Ishikawa (cell line): ENCODE data around the gene CCDC88A.

Source experiments
- CEBPB ChIP-seq: IDR thresholded peaks from 2 replicates; pipeline ENCODE4 v1.6.1; 2012
- CREB1 ChIP-seq: IDR thresholded peaks from 2 replicates; pipeline ENCODE4 v1.6.1; 2012; ENCODE audit warnings: low read depth
- EGR1 ChIP-seq: IDR thresholded peaks from 2 replicates; pipeline ENCODE4 v1.6.1; 2012
- EP300 ChIP-seq: IDR thresholded peaks from 2 replicates; pipeline ENCODE4 v1.6.1; 2012; ENCODE audit warnings: borderline replicate concordance
- FOXM1 ChIP-seq: IDR thresholded peaks from 2 replicates; pipeline ENCODE4 v1.6.1; 2012; ENCODE audit warnings: low read depth, borderline replicate concordance
- MAX ChIP-seq: IDR thresholded peaks from 2 replicates; pipeline ENCODE4 v1.6.1; 2012
- NFIC ChIP-seq: IDR thresholded peaks from 2 replicates; pipeline ENCODE4 v1.6.1; 2012
- RAD21 ChIP-seq: IDR thresholded peaks from 2 replicates; pipeline ENCODE4 v1.6.1; 2012; ENCODE audit warnings: low read depth
- REST ChIP-seq: IDR thresholded peaks from 2 replicates; pipeline ENCODE4 v1.6.1; 2012; ENCODE audit warnings: low read depth, mild to moderate bottlenecking
- TAF1 ChIP-seq: IDR thresholded peaks from 2 replicates; pipeline ENCODE4 v1.6.1; 2012; ENCODE audit warnings: low read depth, mild to moderate bottlenecking
- TCF12 ChIP-seq: IDR thresholded peaks from 2 replicates; pipeline ENCODE4 v1.6.1; 2012; ENCODE audit warnings: low read depth
- TEAD4 ChIP-seq: IDR thresholded peaks from 2 replicates; pipeline ENCODE4 v1.6.1; 2012
- USF1 ChIP-seq: IDR thresholded peaks from 2 replicates; pipeline ENCODE4 v1.6.1; 2012
- YY1 ChIP-seq: IDR thresholded peaks from 2 replicates; pipeline ENCODE4 v1.6.1; 2012; ENCODE audit warnings: low read depth
- ZBTB7A ChIP-seq: IDR thresholded peaks from 2 replicates; pipeline ENCODE4 v1.6.1; 2012; ENCODE audit warnings: low read depth

CCDC88A gene

GRCh38 chr2:55399815-55400214, 19.8 kb downstream of the CCDC88A start:
- TF ChIP-seq YY1 (no peak), EGR1 (no peak), REST (no peak), MAX (no peak)

- TF ChIP-seq CEBPB (no peak), NFIC (no peak)
Measured at GRCh38 chr2:55395724-55396605, 23.7 kb downstream of the CCDC88A start.

- TF ChIP-seq USF1: no peak
Measured at GRCh38 chr2:55391615-55392242, 27.9 kb downstream of the CCDC88A start.

- TF ChIP-seq ZBTB7A (no peak), RAD21 (no peak), TEAD4 (no peak), CEBPB (no peak), TCF12 (no peak), EP300 (no peak), FOXM1 (no peak), MAX (no peak), NFIC (no peak), TAF1 (no peak), EGR1 (no peak), REST (no peak), USF1 (no peak), YY1 (no peak), CREB1 (no peak)
Measured at GRCh38 chr2:55391155-55391554, 28.5 kb downstream of the CCDC88A start.

DNA sequence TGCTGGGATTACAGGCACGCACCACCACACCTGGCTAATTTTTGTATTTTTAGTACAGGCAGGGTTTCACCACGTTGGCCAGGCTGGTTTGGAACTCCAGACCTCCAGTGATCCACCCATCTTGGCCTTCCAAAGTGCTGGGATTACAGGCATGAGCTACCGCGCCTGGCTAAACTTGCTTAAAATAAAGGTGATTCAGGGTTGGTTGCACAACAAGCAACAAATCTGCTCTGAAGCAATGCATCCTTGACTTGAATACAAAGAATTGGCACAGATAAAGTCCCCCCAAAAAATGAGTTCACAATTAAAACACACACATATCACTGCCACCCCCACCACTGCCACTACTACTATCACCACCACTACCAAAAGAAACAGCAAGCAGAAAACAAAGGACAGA, 34.9 kb downstream of the CCDC88A start:
- TF ChIP-seq REST (no peak), TAF1 (no peak), RAD21 (no peak), NFIC (no peak), TCF12 (no peak), USF1 (no peak), YY1 (no peak), ZBTB7A (no peak), TEAD4 (no peak), CREB1 (no peak)
